ENCODE data around the gene SPTSSB.

The SPTSSB gene

DNA sequence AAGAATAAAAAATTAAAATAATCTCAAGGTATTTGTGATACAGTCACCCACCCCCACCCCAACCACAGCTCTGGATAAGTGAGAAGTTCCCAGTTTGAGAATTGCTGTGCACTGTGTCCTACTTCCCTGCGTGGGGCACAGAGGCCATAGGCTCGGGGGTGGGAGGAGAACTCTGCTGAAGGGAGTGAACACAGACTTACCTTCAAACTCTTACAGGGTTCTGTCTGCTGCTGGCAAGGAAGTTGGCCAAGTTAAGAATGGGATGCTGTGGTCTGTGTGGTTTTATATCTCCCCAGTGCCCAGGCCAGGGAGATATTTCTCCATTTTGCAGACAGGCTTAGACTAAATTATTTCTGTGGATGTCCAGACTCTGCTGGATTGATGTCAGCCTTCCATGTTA, 37.6 kb downstream of the SPTSSB start:
- no peak for TF ChIP-seq POLR2A (IDR thresholded peaks at IDR 0.05; ENCODE audit: low read depth, low read length)
- no peak for TF ChIP-seq POLR2AphosphoS5 (IDR thresholded peaks at IDR 0.05; ENCODE audit: low read depth, low read length)
- no peak for TF ChIP-seq TAF1 (IDR thresholded peaks at IDR 0.05; ENCODE audit: borderline replicate concordance, low read depth, low read length)
- FAIRE-seq (no peak), DNase-seq (ENCODE audit: insufficient read length) (no peak)

GRCh38 chr3:161332792-161333191, 38.5 kb downstream of the SPTSSB start:
- DNase-seq (ENCODE audit: insufficient read length): no peak
- TF ChIP-seq TAF1 (IDR thresholded peaks at IDR 0.05; ENCODE audit: borderline replicate concordance, low read depth, low read length) (no peak), POLR2AphosphoS5 (IDR thresholded peaks at IDR 0.05; ENCODE audit: low read depth, low read length) (no peak), POLR2A (IDR thresholded peaks at IDR 0.05; ENCODE audit: low read depth, low read length) (no peak)
- no peak for FAIRE-seq

GRCh38 chr3:161325059-161325458, 46.3 kb downstream of the SPTSSB start:
- FAIRE-seq (no peak), DNase-seq (ENCODE audit: insufficient read length) (no peak)
- TF ChIP-seq POLR2A (IDR thresholded peaks at IDR 0.05; ENCODE audit: low read depth, low read length): no peak
- no peak for TF ChIP-seq TAF1 (IDR thresholded peaks at IDR 0.05; ENCODE audit: borderline replicate concordance, low read depth, low read length)
- TF ChIP-seq POLR2AphosphoS5 (IDR thresholded peaks at IDR 0.05; ENCODE audit: low read depth, low read length): no peak

- no peak for DNase-seq (ENCODE audit: insufficient read length)
- FAIRE-seq: no peak
- TF ChIP-seq POLR2A (IDR thresholded peaks at IDR 0.05; ENCODE audit: low read depth, low read length) (no peak), TAF1 (IDR thresholded peaks at IDR 0.05; ENCODE audit: borderline replicate concordance, low read depth, low read length) (no peak), POLR2AphosphoS5 (IDR thresholded peaks at IDR 0.05; ENCODE audit: low read depth, low read length) (no peak)
Observed at GRCh38 chr3:161323926-161324621, 47.2 kb downstream of the SPTSSB start.

DNA sequence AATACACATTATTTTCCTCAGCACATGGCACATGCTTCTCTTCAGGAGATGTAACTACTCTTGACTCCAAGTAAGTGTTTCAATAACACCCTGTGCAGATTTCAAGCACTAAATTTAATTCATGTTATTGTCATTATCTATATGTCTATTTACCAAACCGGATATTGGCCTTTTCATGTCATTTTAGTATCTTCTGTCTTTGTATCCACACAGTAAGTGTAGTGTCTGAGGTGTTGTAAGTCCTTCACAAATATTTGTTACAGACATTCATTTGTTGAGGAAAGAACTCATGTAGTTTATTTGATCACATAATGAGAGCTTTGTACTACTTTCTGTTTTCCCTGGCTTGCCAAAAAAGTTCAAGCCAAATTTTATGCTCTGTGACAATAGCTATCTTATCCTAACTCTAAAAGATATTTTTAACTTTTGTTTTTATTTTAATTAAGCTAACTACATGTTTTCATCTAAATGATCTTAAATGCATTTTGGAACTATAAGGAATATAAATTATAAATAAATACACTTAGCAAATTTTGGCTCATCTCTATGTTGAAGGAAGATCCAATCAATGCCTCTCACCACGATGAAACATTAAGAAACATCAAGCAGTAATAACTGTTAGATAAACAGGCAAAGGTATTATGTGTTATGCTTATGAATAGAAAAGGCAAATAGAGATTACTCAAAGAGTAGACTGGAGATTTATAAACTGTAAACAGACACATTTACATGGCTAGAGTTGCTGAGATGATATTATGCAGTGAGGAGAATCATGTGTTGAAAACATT, 48.3 kb downstream of the SPTSSB start:
- DNase-seq (ENCODE audit: insufficient read length) (no peak), FAIRE-seq (no peak)
- TF ChIP-seq POLR2A (IDR thresholded peaks at IDR 0.05; ENCODE audit: low read depth, low read length): no peak
- no peak for TF ChIP-seq POLR2AphosphoS5 (IDR thresholded peaks at IDR 0.05; ENCODE audit: low read depth, low read length)
- no peak for TF ChIP-seq TAF1 (IDR thresholded peaks at IDR 0.05; ENCODE audit: borderline replicate concordance, low read depth, low read length)

- no peak for FAIRE-seq
- DNase-seq (ENCODE audit: insufficient read length): no peak
- no peak for TF ChIP-seq TAF1 (IDR thresholded peaks at IDR 0.05; ENCODE audit: borderline replicate concordance, low read depth, low read length)
- TF ChIP-seq POLR2AphosphoS5 (IDR thresholded peaks at IDR 0.05; ENCODE audit: low read depth, low read length): no peak
Observed at GRCh38 chr3:161320837-161321236, 50.5 kb downstream of the SPTSSB start.

- TF ChIP-seq POLR2AphosphoS5 (IDR thresholded peaks at IDR 0.05; ENCODE audit: low read depth, low read length) (no peak), POLR2A (IDR thresholded peaks at IDR 0.05; ENCODE audit: low read depth, low read length) (no peak), TAF1 (IDR thresholded peaks at IDR 0.05; ENCODE audit: borderline replicate concordance, low read depth, low read length) (no peak)
- no peak for FAIRE-seq
- no peak for DNase-seq (ENCODE audit: insufficient read length)
Observed at GRCh38 chr3:161319867-161320266, 51.5 kb downstream of the SPTSSB start.

GRCh38 chr3:161317077-161317476, 54.2 kb downstream of the SPTSSB start:
- no peak for FAIRE-seq

GRCh38 chr3:161316006-161316689, 55.2 kb downstream of the SPTSSB start:
- DNase-seq (ENCODE audit: insufficient read length) (no peak), FAIRE-seq (no peak)
- TF ChIP-seq POLR2A (IDR thresholded peaks at IDR 0.05; ENCODE audit: low read depth, low read length): no peak
- no peak for TF ChIP-seq POLR2AphosphoS5 (IDR thresholded peaks at IDR 0.05; ENCODE audit: low read depth, low read length)
- TF ChIP-seq TAF1 (IDR thresholded peaks at IDR 0.05; ENCODE audit: borderline replicate concordance, low read depth, low read length): no peak

More at GRCh38 chr3:161317077-161317476, 54.2 kb downstream of the SPTSSB start:
- TF ChIP-seq POLR2AphosphoS5 (IDR thresholded peaks at IDR 0.05; ENCODE audit: low read depth, low read length) (no peak), TAF1 (IDR thresholded peaks at IDR 0.05; ENCODE audit: borderline replicate concordance, low read depth, low read length) (no peak), POLR2A (IDR thresholded peaks at IDR 0.05; ENCODE audit: low read depth, low read length) (no peak)
- DNase-seq (ENCODE audit: insufficient read length): no peak

DNA sequence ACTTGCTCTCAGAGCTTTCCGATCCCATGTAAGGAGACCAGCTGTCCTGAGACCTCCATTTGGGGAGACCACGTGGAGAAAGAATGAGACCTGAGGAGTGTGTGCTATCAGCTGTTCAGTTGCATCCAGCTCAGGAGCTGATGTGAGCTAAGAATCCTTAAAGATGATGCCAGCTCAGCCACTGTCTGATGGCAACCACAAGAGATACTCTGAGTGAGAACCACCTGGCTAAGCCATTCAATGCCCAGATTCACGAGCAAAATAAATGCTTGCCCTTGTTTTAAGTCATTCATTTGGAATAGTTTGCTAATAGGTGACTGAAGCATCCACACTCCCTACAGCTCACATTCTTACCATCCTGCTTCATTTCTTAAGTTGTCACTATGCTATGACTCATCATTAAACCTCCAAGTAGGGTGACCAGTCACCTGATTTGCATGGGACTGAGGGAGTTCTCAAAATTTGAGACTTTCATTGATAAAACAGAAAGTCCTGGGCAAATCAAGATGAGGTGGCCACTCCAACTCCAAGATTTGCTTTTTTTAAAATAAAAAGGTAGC, 56.4 kb downstream of the SPTSSB start:
- DNase-seq (ENCODE audit: insufficient read length) (no peak), FAIRE-seq (peak; percentile 38)
- TF ChIP-seq POLR2A (IDR thresholded peaks at IDR 0.05; ENCODE audit: low read depth, low read length) (no peak), POLR2AphosphoS5 (IDR thresholded peaks at IDR 0.05; ENCODE audit: low read depth, low read length) (no peak), TAF1 (IDR thresholded peaks at IDR 0.05; ENCODE audit: borderline replicate concordance, low read depth, low read length) (no peak)
